H1 (cell line): ENCODE data around the gene PROSER2. TPM values are rescaled to one million over a fixed set of nuclear protein-coding genes. Genes with fewer than 3 reads are reported as not detected.
A peak's percentile ranks its signal among the peaks of the same experiment; 100 is the strongest.

Experiments
- CTCF ChIA-PET: fragments of 300-600 bp; sonication (Branson Sonifier 250); formaldehyde crosslinking; loops from one replicate; lab custom pipeline; 2021; ENCODE audit not compliant: partially characterized antibody; lab: Charles Lee
- POLR2A ChIA-PET: fragments of 300-600 bp; sonication (Branson Sonifier 250); formaldehyde crosslinking; loops from one replicate; lab custom pipeline; 2021; ENCODE audit warnings: inconsistent platforms; ENCODE audit not compliant: partially characterized antibody; lab: Charles Lee
- DNase-seq, 2 experiments: peaks; one replicate each; pipeline versions ENCODE4 v3.0.0 to v3.0.0-alpha.2; 2010 to 2022; ENCODE audit warnings: low spot score in 2 of 2, low read depth in 1 of 2, mixed read lengths in 1 of 2
- FAIRE-seq: peaks from 2 replicates; lab custom pipeline; 2011; peaks lifted over from hg19 to GRCh38; lab: Jason Lieb, UNC
- H2AFZ ChIP-seq: 2 replicates; pipeline ENCODE4 v1.8.1; 2012; ENCODE audit warnings: low read length, inconsistent platforms
- H2AK5ac ChIP-seq: 2 replicates; pipeline ENCODE4 v1.6.1; 2013; ENCODE audit warnings: low read depth, low read length
- H2BK120ac ChIP-seq: replicated peaks from 2 replicates; pipeline ENCODE3; 2013; ENCODE audit warnings: low read depth, low read length, inconsistent platforms
- H2BK12ac ChIP-seq: 2 replicates; pipeline ENCODE4 v1.6.1; 2013; ENCODE audit warnings: low read depth, low read length
- H2BK15ac ChIP-seq: 2 replicates; pipeline ENCODE4 v1.6.1; 2013; ENCODE audit warnings: low read length
- H2BK20ac ChIP-seq: 2 replicates; pipeline ENCODE4 v1.6.1; 2013; ENCODE audit warnings: low read length
- H2BK5ac ChIP-seq: 2 replicates; pipeline ENCODE4 v1.6.1; 2013; ENCODE audit warnings: low read depth, low read length
- H3K14ac ChIP-seq: 2 replicates; pipeline ENCODE4 v1.6.1; 2013; ENCODE audit warnings: inconsistent platforms; ENCODE audit not compliant: insufficient read length
- H3K18ac ChIP-seq: 2 replicates; pipeline ENCODE4 v1.6.1; 2013; ENCODE audit warnings: low read length; ENCODE audit errors: extremely low read depth
- H3K23ac ChIP-seq: 2 replicates; pipeline ENCODE4 v1.6.1; 2013; ENCODE audit warnings: inconsistent platforms; ENCODE audit not compliant: insufficient read length
- H3K23me2 ChIP-seq: 2 replicates; pipeline ENCODE4 v1.6.1; 2013; ENCODE audit warnings: low read depth, low read length
- H3K27ac ChIP-seq: 2 replicates; pipeline ENCODE4 v1.6.1; 2011; ENCODE audit warnings: low read depth, low read length, inconsistent platforms
- H3K27me3 ChIP-seq, 4 experiments: replicated peaks in 1 of 4; 1 replicate in 1 of 4; 2 replicates in 3 of 4; pipeline versions ENCODE4 v1.6.1 to v1.8.1; 2011 to 2013; ENCODE audit warnings: low read length in 3 of 4, mild to moderate bottlenecking in 3 of 4, inconsistent platforms in 2 of 4, mixed read lengths in 2 of 4, moderate library complexity in 1 of 4; ENCODE audit not compliant: control insufficient read depth in 3 of 4, insufficient read depth in 3 of 4; ENCODE audit errors: extremely low read depth in 1 of 4
- H3K36me3 ChIP-seq, 4 experiments: 2 replicates each; pipeline versions ENCODE4 v1.6.1 to v1.8.1; 2011 to 2013; ENCODE audit warnings: mild to moderate bottlenecking in 4 of 4, low read length in 3 of 4, moderate library complexity in 2 of 4, control low read depth in 1 of 4, inconsistent platforms in 1 of 4; ENCODE audit not compliant: insufficient read depth in 4 of 4, control insufficient read depth in 2 of 4
- H3K4ac ChIP-seq: replicated peaks from 2 replicates; pipeline ENCODE3; 2013; ENCODE audit warnings: low read length, low read depth, mixed read lengths, inconsistent platforms; ENCODE audit not compliant: insufficient read length
- H3K4me1 ChIP-seq, 4 experiments: replicated peaks in 1 of 4; 1 replicate in 1 of 4; 2 replicates in 3 of 4; pipeline versions ENCODE4 v1.6.1 to v1.8.1; 2011 to 2013; ENCODE audit warnings: low read length in 3 of 4, inconsistent platforms in 2 of 4, mixed read lengths in 1 of 4; ENCODE audit not compliant: insufficient read depth in 4 of 4, control insufficient read depth in 3 of 4
- H3K4me2 ChIP-seq, 2 experiments: 2 replicates each; pipeline versions ENCODE4 v1.6.1 to v1.8.1; 2011 to 2013; ENCODE audit warnings: low read depth in 2 of 2, low read length in 2 of 2, control low read depth in 1 of 2, inconsistent platforms in 1 of 2, mild to moderate bottlenecking in 1 of 2; ENCODE audit not compliant: insufficient read depth in 1 of 2
- H3K4me3 ChIP-seq, 4 experiments: fragments of 200-600, 300-600 bp in 1 of 4; sonication (generic), shearing (Covaris generic), sonication (Bioruptor Twin) in 1 of 4; 2 replicates each; pipeline versions ENCODE4 v1.5.1 to v1.8.1; 2011 to 2016; ENCODE audit warnings: low read length in 4 of 4, low read depth in 3 of 4, control low read depth in 2 of 4, inconsistent platforms in 2 of 4, mild to moderate bottlenecking in 2 of 4, mixed read lengths in 1 of 4, moderate library complexity in 1 of 4; ENCODE audit not compliant: insufficient read depth in 2 of 4; ENCODE audit errors: extremely low read depth in 1 of 4
- H3K56ac ChIP-seq: replicated peaks from 2 replicates; pipeline ENCODE3; 2013; ENCODE audit warnings: low read depth, mild to moderate bottlenecking, mixed read lengths, low read length, inconsistent platforms; ENCODE audit not compliant: insufficient read length
- H3K79me1 ChIP-seq: 2 replicates; pipeline ENCODE4 v1.6.1; 2013; ENCODE audit warnings: low read depth, low read length, control low read depth
- H3K79me2 ChIP-seq, 2 experiments: 2 replicates each; pipeline versions ENCODE4 v1.6.1 to v1.8.1; 2012 to 2013; ENCODE audit warnings: low read length in 2 of 2, mild to moderate bottlenecking in 2 of 2, inconsistent platforms in 1 of 2; ENCODE audit not compliant: insufficient read depth in 2 of 2, control insufficient read depth in 1 of 2
- H3K9ac ChIP-seq, 4 experiments: replicated peaks in 1 of 4; 1 replicate in 1 of 4; 2 replicates in 3 of 4; pipeline versions ENCODE4 v1.6.1 to v1.8.1; 2011 to 2013; ENCODE audit warnings: low read depth in 3 of 4, low read length in 3 of 4, control low read depth in 2 of 4, mild to moderate bottlenecking in 2 of 4, moderate library complexity in 2 of 4, inconsistent platforms in 1 of 4; ENCODE audit errors: extremely low read depth in 1 of 4
- H3K9me3 ChIP-seq, 2 experiments: 2 replicates each; pipeline versions ENCODE4 v1.6.1 to v1.8.1; 2012 to 2013; ENCODE audit warnings: mild to moderate bottlenecking in 2 of 2, moderate library complexity in 2 of 2, control low read depth in 1 of 2, inconsistent platforms in 1 of 2, low read depth in 1 of 2, low read length in 1 of 2, mixed read lengths in 1 of 2; ENCODE audit not compliant: insufficient read depth in 2 of 2
- H4K20me1 ChIP-seq, 2 experiments: replicated peaks in 1 of 2; 2 replicates each; pipeline versions ENCODE3 to v1.8.1; 2011 to 2013; ENCODE audit warnings: inconsistent platforms in 2 of 2, low read length in 2 of 2, mild to moderate bottlenecking in 1 of 2; ENCODE audit not compliant: insufficient read depth in 2 of 2, control insufficient read depth in 1 of 2
- H4K5ac ChIP-seq: 2 replicates; pipeline ENCODE4 v1.6.1; 2013; ENCODE audit warnings: low read length, low read depth, mixed read lengths, inconsistent platforms; ENCODE audit not compliant: insufficient read length
- H4K8ac ChIP-seq: 2 replicates; pipeline ENCODE4 v1.8.0; 2013; ENCODE audit warnings: mild to moderate bottlenecking, moderate library complexity, low read length, inconsistent platforms; ENCODE audit not compliant: insufficient read depth; ENCODE audit errors: extremely low read depth
- H4K91ac ChIP-seq: replicated peaks from 2 replicates; pipeline ENCODE3; 2013; ENCODE audit warnings: low read length, mixed read lengths, inconsistent platforms; ENCODE audit not compliant: insufficient read length
- CBX5 ChIP-seq: fragments of 300-800, 300-1000 bp; sonication (generic); IDR thresholded peaks from 2 replicates; pipeline ENCODE4 v1.7.1; 2016; ENCODE audit warnings: antibody characterized with exemption, low read length, low read depth
- CHD1 ChIP-seq: IDR thresholded peaks from 2 replicates; pipeline ENCODE4 v1.6.1; 2012; ENCODE audit warnings: low read depth, low read length, improper control_type of control experiment
- CHD2 ChIP-seq: IDR thresholded peaks from 2 replicates; pipeline ENCODE4 v1.6.1; 2012; ENCODE audit warnings: low read length, improper control_type of control experiment
- HDAC2 ChIP-seq, 2 experiments: fragments of 300-600 bp in 1 of 2; sonication (generic) in 1 of 2; IDR thresholded peaks; 2 replicates each; pipeline ENCODE4 v1.6.1; 2011 to 2012; ENCODE audit warnings: low read depth in 2 of 2, low read length in 2 of 2, mild to moderate bottlenecking in 2 of 2, moderate library complexity in 2 of 2, borderline replicate concordance in 1 of 2, inconsistent platforms in 1 of 2
- KDM1A ChIP-seq: fragments of 200-600, 300-600 bp; sonication (generic); IDR thresholded peaks from 2 replicates; pipeline ENCODE4 v1.7.1; 2016; ENCODE audit warnings: mild to moderate bottlenecking, low read length, borderline replicate concordance
- RNF2 ChIP-seq: fragments of 200-900, 300-1000 bp; sonication (generic); IDR thresholded peaks from 2 replicates; pipeline ENCODE4 v1.7.1; 2016; ENCODE audit warnings: borderline replicate concordance, low read depth, mild to moderate bottlenecking, antibody characterized with exemption, low read length; ENCODE audit not compliant: poor library complexity, severe bottlenecking; ENCODE audit errors: missing control alignments
- SP2 ChIP-seq: IDR thresholded peaks from 2 replicates; pipeline ENCODE4 v1.6.1; 2012; ENCODE audit warnings: mild to moderate bottlenecking, low read length, inconsistent platforms
- WGBS, 2 experiments: shearing (Covaris generic) in 1 of 2; methylation state at CpG; one replicate each; pipeline versions ENCODE4 v1.1.6 to v1.1.7; 2013 to 2015; ENCODE audit warnings: low lambda C conversion rate in 2 of 2, mixed read lengths in 2 of 2, inconsistent platforms in 1 of 2, low coverage in 1 of 2, missing lambda C conversion rate in 1 of 2; ENCODE audit not compliant: insufficient replicate concordance in 2 of 2, insufficient coverage in 1 of 2, insufficient read length in 1 of 2; ENCODE audit errors: extremely low coverage in 1 of 2, missing lambda C conversion rate in 1 of 2; 5-methylcytosine and 5-hydroxymethylcytosine counted together
- polyA plus RNA-seq, 7 experiments: library from polyadenylated mRNA; depleted of rRNA in 3 of 7; stranded (reverse) in 5 of 7; unstranded in 2 of 7; fragments of >200 nt in 5 of 7; fragments of 200-250 nt in 2 of 7; gene quantifications; 1 replicate in 5 of 7; 2 replicates in 1 of 7; 4 replicates in 1 of 7; pipeline versions ENCODE4 v1.2.1 to v1.2.3, GENCODE V29; 2011 to 2013; ENCODE audit warnings: missing spikeins in 2 of 7, mixed read lengths in 2 of 7
- total RNA-seq: library from RNA; stranded (reverse); fragmentation: NEBNext Ultra II Directional; extraction: Animal tissue kit (Norgen Biotek cat#: 25700); gene quantifications from 2 replicates; pipeline ENCODE4 v1.2.1, GENCODE V29; 2021

PROSER2 gene
- total and polyA plus RNA-seq, 2 of the 8 experiments (the other 6 are each of a cell fraction or from before 2014, with no cell fraction given): 3.9 to 13.7 TPM

- H3K9ac ChIP-seq: no peak overlapping the region
- CTCF ChIA-PET: interaction anchor here (0.9 to 2.7 kb wide), 7 partner anchors 8 to 93 kb away, joined by 3 to 10 read pairs (median 4); no protein-coding TSS in a partner anchor
Observed at GRCh38 chr10:11887381-11888227, 64.4 kb downstream of the PROSER2 start.

More at GRCh38 chr10:11887381-11888227, 64.4 kb downstream of the PROSER2 start:
- H4K91ac ChIP-seq: no peak overlapping the region
- FAIRE-seq: no peak
- WGBS, 2 experiments: 86% methylated on average over 16 of the region's 16 CpGs; no CpG with 5 or more reads in 1 of the 2 experiments
- H2BK12ac ChIP-seq: no peak overlapping the region
- no peak overlapping the region for H3K4me2 ChIP-seq
- no peak overlapping the region for H4K5ac ChIP-seq
- TF ChIP-seq CHD2 (no peak), CHD1 (no peak), SP2 (no peak), RNF2 (no peak), HDAC2 (IDR thresholded peaks at IDR 0.05; ENCODE audit: borderline replicate concordance in 1 of 2, low read depth in 2 of 2, low read length in 2 of 2) (no peak), CBX5 (no peak), KDM1A (no peak)
- no peak overlapping the region for H3K23ac ChIP-seq
- H3K79me1 ChIP-seq: no peaks in the 10 kb centered on the region
- no peak for DNase-seq
- H2AK5ac ChIP-seq: no peak overlapping the region
- H3K27ac ChIP-seq: no peak overlapping the region
- H3K18ac ChIP-seq: no peak overlapping the region
- peaks cover 0 to 1% of the 10 kb centered on the region in 2 experiments for H4K20me1 ChIP-seq
- no peak overlapping the region for H3K4me3 ChIP-seq
- H2BK15ac ChIP-seq: no peak overlapping the region
- H3K23me2 ChIP-seq: no peaks in the 10 kb centered on the region
- no peaks in the 10 kb centered on the region for H3K4me1 ChIP-seq
- H3K14ac ChIP-seq: no peak overlapping the region
- H3K79me2 ChIP-seq: no peaks in the 10 kb centered on the region
- no peaks in the 10 kb centered on the region; a peak in 1 of 7 replicates for H3K27me3 ChIP-seq
- H3K4ac ChIP-seq: peak overlapping the region; percentile 33
- no peak overlapping the region for H3K56ac ChIP-seq
- H3K9me3 ChIP-seq: no peaks in the 10 kb centered on the region
- POLR2A ChIA-PET: no interaction called here
- H2BK20ac ChIP-seq: no peak overlapping the region
- H2BK5ac ChIP-seq: no peak overlapping the region
- no peaks in the 10 kb centered on the region for H3K36me3 ChIP-seq
- no peak overlapping the region for H4K8ac ChIP-seq
- H2AFZ ChIP-seq: no peak overlapping the region
- H2BK120ac ChIP-seq: no peak overlapping the region
